ENCODE data around the gene CC2D2B.

GRCh38 chr10:96046546-96046945 is 138.8 kb downstream of the CC2D2B start:
- no peak for TF ChIP-seq CTCF (IDR thresholded peaks at IDR 0.05)
- no peak for TF ChIP-seq EP300 (IDR thresholded peaks at IDR 0.05)
- TF ChIP-seq POLR2AphosphoS5 (IDR thresholded peaks at IDR 0.05), result no peak
- TF ChIP-seq POLR2A (IDR thresholded peaks at IDR 0.05), result no peak

All from gastroesophageal sphincter (tissue), 3 donors.